HepG2 (cell line): ENCODE data around the gene NAA38. TPM values are rescaled to one million over a fixed set of nuclear protein-coding genes. Genes with fewer than 3 reads are reported as not detected.

Experiments
- CBX5 ChIP-seq: sonication (generic); formaldehyde crosslinking; IDR thresholded peaks from 2 replicates; pipeline ENCODE4 v1.4.0; 2020; ENCODE audit warnings: missing genetic modification reagents, borderline replicate concordance
- JUNB ChIP-seq: sonication (generic); formaldehyde crosslinking; IDR thresholded peaks from 2 replicates; pipeline ENCODE4 v1.8.0; 2022; ENCODE audit warnings: missing genetic modification reagents, mild to moderate bottlenecking, borderline replicate concordance
- MYNN ChIP-seq: sonication (generic); formaldehyde crosslinking; IDR thresholded peaks from 2 replicates; pipeline ENCODE4 v1.4.0; 2020; ENCODE audit warnings: mild to moderate bottlenecking, low read depth, missing genetic modification reagents
- SALL1 ChIP-seq: sonication (generic); formaldehyde crosslinking; IDR thresholded peaks from 2 replicates; pipeline ENCODE4 v1.8.0; 2022; ENCODE audit warnings: mild to moderate bottlenecking, missing genetic modification reagents
- THAP11 ChIP-seq: IDR thresholded peaks from 2 replicates; pipeline ENCODE4 v1.6.1; 2016; ENCODE audit warnings: missing biosample characterization, missing genetic modification reagents
- THAP9 ChIP-seq: sonication (generic); formaldehyde crosslinking; IDR thresholded peaks from 2 replicates; pipeline ENCODE4; 2020; ENCODE audit warnings: missing genetic modification reagents, mild to moderate bottlenecking, borderline replicate concordance
- TMF1 ChIP-seq: sonication (generic); formaldehyde crosslinking; IDR thresholded peaks from 2 replicates; pipeline ENCODE4 v1.8.1; 2022; ENCODE audit warnings: low read depth, missing genetic modification reagents
- ZFP62 ChIP-seq: sonication (generic); formaldehyde crosslinking; IDR thresholded peaks from 2 replicates; pipeline ENCODE4 v1.4.0; 2020; ENCODE audit warnings: missing genetic modification reagents
- ZNF234 ChIP-seq: sonication (generic); formaldehyde crosslinking; conservative IDR thresholded peaks from 2 replicates; pipeline ENCODE4 v1.5.1; 2020; ENCODE audit warnings: mild to moderate bottlenecking, missing genetic modification reagents
- ZNF558 ChIP-seq: sonication (generic); formaldehyde crosslinking; IDR thresholded peaks from 2 replicates; pipeline ENCODE4 v1.9.0; 2022; ENCODE audit warnings: mild to moderate bottlenecking, missing genetic modification reagents, borderline replicate concordance
- ZNF577 ChIP-seq: sonication (generic); formaldehyde crosslinking; IDR thresholded peaks from 2 replicates; pipeline ENCODE4 v1.4.0; 2020; ENCODE audit warnings: mild to moderate bottlenecking, low read depth, missing genetic modification reagents, borderline replicate concordance
- ZNF703 ChIP-seq: sonication (generic); formaldehyde crosslinking; IDR thresholded peaks from 2 replicates; pipeline ENCODE4 v1.5.1; 2020; ENCODE audit warnings: missing genetic modification reagents, mild to moderate bottlenecking, moderate library complexity, borderline replicate concordance
- ZNF749 ChIP-seq: sonication (generic); formaldehyde crosslinking; IDR thresholded peaks from 2 replicates; pipeline ENCODE4 v1.8.0; 2022; ENCODE audit warnings: mild to moderate bottlenecking, missing genetic modification reagents, moderate library complexity, borderline replicate concordance
- ZNF788 ChIP-seq: sonication (generic); formaldehyde crosslinking; IDR thresholded peaks from 2 replicates; pipeline ENCODE4 v1.5.0; 2020; ENCODE audit warnings: mild to moderate bottlenecking, missing genetic modification reagents, borderline replicate concordance
- ZSCAN25 ChIP-seq: sonication (generic); formaldehyde crosslinking; IDR thresholded peaks from 2 replicates; pipeline ENCODE4 v1.8.0; 2022; ENCODE audit warnings: mild to moderate bottlenecking, missing genetic modification reagents
- polyA plus RNA-seq, 8 experiments: library from polyadenylated mRNA; depleted of rRNA in 3 of 8; stranded (reverse) in 7 of 8; unstranded in 1 of 8; fragments of >200 nt; fragmentation: Illumina TruSeq in 4 of 8; extraction: Trizol in 4 of 8; gene quantifications; 2 replicates each; pipeline versions ENCODE4 v1.2.1 to v1.2.3, GENCODE V29; 2011 to 2016; ENCODE audit warnings: low read depth in 4 of 8, missing spikeins in 1 of 8, mixed read lengths in 1 of 8; ENCODE audit not compliant: insufficient read depth in 1 of 8
- total RNA-seq, 5 experiments: library from RNA; depleted of rRNA; stranded (reverse); fragments of >200 nt; fragmentation: Illumina TruSeq; extraction: Trizol; gene quantifications; 2 replicates each; pipeline ENCODE4 v1.2.3, GENCODE V29; 2016; ENCODE audit warnings: low read depth in 1 of 5
- TF ChIP-seq, protein P1 (sequence below): sonication (generic); formaldehyde crosslinking; IDR thresholded peaks from 2 replicates; pipeline ENCODE4 v1.5.1; 2020; ENCODE audit warnings: mild to moderate bottlenecking, missing genetic modification reagents, moderate library complexity
- TF ChIP-seq, protein P2 (sequence below): sonication (generic); formaldehyde crosslinking; IDR thresholded peaks from 2 replicates; pipeline ENCODE4 v1.4.0; 2020; ENCODE audit warnings: mild to moderate bottlenecking, missing genetic modification reagents
- TF ChIP-seq, protein P3 (sequence below): IDR thresholded peaks from 2 replicates; pipeline ENCODE4 v1.6.1; 2016

NAA38 gene
- total and polyA plus RNA-seq, 2 of the 13 experiments (the other 11 are each of a cell fraction or from before 2014, with no cell fraction given), result 46.9 to 91.6 TPM

DNA sequence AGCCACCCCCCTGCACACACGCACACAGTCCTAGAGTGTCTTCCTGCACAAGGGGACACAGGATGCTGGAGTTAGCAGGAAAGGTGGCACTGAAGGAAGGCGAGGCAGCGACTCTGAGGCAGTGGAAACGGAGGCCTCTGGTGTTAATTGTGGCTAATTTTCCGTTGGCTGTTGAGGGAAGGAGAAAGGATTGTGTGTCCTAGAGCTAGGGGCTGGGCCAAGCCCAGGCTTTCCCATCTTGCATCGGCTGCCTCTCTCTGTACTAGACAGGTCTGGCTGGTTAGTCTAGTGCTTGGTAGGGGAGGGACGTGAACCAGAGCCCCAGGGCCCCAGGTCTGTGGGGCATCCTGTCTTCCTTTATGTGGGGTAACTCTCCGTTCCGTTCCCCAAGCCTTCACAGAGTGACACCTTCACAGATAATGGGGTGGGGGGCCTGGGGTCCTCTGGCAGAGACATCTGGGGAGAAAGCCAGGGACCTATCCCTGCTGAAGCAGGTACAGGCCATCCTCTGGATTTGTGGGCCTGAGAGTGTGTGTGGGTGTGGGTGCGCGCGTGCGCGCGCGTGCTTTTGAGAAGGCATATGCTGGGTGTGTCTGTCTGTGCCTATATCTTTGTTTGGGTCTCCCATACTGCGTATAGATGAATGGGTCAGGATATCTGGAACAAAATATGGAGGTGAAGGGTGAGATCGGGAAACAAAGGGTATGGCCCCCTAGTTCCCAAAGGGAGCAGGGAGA lies 31.0 kb upstream of the NAA38 start, which contains the start of gene CHD3 (continued):
- TF ChIP-seq MYNN (0 out of 2 replicates have a peak, but pooled peaks have one; percentile 4), ZSCAN25 (CRISPR knock-in tag) (peak; percentile 12; the same call in 1 of the 2 replicates), ZNF577 (CRISPR knock-in tag) (no peak), JUNB (CRISPR knock-in tag) (0 out of 2 replicates have a peak, but pooled peaks have one; percentile 37), ZFP62 (CRISPR knock-in tag) (no peak), ZNF788 (CRISPR knock-in tag) (peak; percentile 9; the same call in 1 of the 2 replicates), ZNF558 (CRISPR knock-in tag) (no peak), THAP9 (CRISPR knock-in tag) (peak; percentile 55; the same call in 1 of the 2 replicates), ZNF234 (CRISPR knock-in tag) (no peak), TMF1 (CRISPR knock-in tag) (0 out of 2 replicates have a peak, but pooled peaks have one; percentile 24), THAP11 (CRISPR knock-in tag) (0 out of 2 replicates have a peak, but pooled peaks have one; percentile 11), ZNF703 (CRISPR knock-in tag) (0 out of 2 replicates have a peak, but pooled peaks have one; percentile 26), ZNF749 (no peak), CBX5 (CRISPR knock-in tag) (0 out of 2 replicates have a peak, but pooled peaks have one; percentile 5), SALL1 (CRISPR knock-in tag) (peak; percentile 12; the same call in 1 of the 2 replicates)
- TF ChIP-seq, protein P1, sequence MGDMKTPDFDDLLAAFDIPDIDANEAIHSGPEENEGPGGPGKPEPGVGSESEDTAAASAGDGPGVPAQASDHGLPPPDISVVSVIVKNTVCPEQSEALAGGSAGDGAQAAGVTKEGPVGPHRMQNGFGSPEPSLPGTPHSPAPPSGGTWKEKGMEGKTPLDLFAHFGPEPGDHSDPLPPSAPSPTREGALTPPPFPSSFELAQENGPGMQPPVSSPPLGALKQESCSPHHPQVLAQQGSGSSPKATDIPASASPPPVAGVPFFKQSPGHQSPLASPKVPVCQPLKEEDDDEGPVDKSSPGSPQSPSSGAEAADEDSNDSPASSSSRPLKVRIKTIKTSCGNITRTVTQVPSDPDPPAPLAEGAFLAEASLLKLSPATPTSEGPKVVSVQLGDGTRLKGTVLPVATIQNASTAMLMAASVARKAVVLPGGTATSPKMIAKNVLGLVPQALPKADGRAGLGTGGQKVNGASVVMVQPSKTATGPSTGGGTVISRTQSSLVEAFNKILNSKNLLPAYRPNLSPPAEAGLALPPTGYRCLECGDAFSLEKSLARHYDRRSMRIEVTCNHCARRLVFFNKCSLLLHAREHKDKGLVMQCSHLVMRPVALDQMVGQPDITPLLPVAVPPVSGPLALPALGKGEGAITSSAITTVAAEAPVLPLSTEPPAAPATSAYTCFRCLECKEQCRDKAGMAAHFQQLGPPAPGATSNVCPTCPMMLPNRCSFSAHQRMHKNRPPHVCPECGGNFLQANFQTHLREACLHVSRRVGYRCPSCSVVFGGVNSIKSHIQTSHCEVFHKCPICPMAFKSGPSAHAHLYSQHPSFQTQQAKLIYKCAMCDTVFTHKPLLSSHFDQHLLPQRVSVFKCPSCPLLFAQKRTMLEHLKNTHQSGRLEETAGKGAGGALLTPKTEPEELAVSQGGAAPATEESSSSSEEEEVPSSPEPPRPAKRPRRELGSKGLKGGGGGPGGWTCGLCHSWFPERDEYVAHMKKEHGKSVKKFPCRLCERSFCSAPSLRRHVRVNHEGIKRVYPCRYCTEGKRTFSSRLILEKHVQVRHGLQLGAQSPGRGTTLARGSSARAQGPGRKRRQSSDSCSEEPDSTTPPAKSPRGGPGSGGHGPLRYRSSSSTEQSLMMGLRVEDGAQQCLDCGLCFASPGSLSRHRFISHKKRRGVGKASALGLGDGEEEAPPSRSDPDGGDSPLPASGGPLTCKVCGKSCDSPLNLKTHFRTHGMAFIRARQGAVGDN, result peak; percentile 68
- TF ChIP-seq, protein P2, sequence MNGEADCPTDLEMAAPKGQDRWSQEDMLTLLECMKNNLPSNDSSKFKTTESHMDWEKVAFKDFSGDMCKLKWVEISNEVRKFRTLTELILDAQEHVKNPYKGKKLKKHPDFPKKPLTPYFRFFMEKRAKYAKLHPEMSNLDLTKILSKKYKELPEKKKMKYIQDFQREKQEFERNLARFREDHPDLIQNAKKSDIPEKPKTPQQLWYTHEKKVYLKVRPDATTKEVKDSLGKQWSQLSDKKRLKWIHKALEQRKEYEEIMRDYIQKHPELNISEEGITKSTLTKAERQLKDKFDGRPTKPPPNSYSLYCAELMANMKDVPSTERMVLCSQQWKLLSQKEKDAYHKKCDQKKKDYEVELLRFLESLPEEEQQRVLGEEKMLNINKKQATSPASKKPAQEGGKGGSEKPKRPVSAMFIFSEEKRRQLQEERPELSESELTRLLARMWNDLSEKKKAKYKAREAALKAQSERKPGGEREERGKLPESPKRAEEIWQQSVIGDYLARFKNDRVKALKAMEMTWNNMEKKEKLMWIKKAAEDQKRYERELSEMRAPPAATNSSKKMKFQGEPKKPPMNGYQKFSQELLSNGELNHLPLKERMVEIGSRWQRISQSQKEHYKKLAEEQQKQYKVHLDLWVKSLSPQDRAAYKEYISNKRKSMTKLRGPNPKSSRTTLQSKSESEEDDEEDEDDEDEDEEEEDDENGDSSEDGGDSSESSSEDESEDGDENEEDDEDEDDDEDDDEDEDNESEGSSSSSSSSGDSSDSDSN (CRISPR knock-in tag), result peak; percentile 2
- TF ChIP-seq, protein P3, sequence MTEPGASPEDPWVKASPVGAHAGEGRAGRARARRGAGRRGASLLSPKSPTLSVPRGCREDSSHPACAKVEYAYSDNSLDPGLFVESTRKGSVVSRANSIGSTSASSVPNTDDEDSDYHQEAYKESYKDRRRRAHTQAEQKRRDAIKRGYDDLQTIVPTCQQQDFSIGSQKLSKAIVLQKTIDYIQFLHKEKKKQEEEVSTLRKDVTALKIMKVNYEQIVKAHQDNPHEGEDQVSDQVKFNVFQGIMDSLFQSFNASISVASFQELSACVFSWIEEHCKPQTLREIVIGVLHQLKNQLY (CRISPR knock-in tag), result no peak
